SHP77 treated with DMSO at 0.1 percent for 48 hours (cell line): ENCODE measurements around the gene CYP2W1.
"Not testable (repeated sequence)": the region's sequence is repeated elsewhere in the genome, so short reads cannot be mapped to it uniquely, and the experiment has no call there.

Source experiments
- DNase-seq: peaks from one replicate; lab custom pipeline; 2025; lab: John Stamatoyannopoulos, UW

Gene CYP2W1, protein sequence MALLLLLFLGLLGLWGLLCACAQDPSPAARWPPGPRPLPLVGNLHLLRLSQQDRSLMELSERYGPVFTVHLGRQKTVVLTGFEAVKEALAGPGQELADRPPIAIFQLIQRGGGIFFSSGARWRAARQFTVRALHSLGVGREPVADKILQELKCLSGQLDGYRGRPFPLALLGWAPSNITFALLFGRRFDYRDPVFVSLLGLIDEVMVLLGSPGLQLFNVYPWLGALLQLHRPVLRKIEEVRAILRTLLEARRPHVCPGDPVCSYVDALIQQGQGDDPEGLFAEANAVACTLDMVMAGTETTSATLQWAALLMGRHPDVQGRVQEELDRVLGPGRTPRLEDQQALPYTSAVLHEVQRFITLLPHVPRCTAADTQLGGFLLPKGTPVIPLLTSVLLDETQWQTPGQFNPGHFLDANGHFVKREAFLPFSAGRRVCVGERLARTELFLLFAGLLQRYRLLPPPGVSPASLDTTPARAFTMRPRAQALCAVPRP

GRCh38 chr7:983004-983615, at the start of gene CYP2W1:
CYP2W1 (plus strand) TSS chr7:983181; CDS start chr7:983212, 31 bp downstream.
- DNase-seq = no peak

- no peak for DNase-seq
Measured at GRCh38 chr7:934469-935163, 48.4 kb upstream of the CYP2W1 start.

GRCh38 chr7:935164-935873, 47.7 kb upstream of the CYP2W1 start:
- no peak for DNase-seq

- no peak for DNase-seq
Measured at GRCh38 chr7:935874-936385, 47.1 kb upstream of the CYP2W1 start.

GRCh38 chr7:936386-937054, 46.5 kb upstream of the CYP2W1 start:
- DNase-seq = no peak

DNA sequence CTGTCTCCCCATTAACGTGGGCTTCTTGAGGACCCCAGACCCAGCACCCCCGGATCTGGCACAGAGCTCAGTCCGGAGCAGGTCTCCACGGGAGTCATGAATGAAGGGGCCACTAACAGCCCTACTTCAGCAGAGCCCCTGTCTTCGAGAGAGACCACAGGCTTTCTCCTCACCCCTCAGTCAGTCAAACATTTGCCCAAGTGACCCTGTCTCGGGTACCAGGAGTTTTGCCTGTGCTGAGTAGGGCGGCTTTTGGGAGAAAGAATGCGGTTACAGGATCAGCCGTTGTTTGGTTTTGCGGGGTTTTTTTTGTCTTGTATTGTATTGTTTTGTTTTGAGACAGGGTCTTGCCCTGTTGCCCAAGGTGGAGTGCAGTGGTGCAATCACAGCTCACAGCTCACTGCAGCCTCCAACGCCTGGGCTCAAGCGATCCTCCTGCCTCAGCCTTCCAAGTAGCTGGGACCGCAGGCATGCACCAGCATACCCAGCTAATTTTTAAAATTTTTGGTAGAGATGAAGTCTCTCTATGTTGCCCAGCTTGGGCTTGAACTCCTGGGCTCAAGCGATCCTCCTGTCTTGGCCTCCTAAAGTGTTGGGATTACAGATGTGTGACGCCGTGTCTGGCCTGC, 45.0 kb upstream of the CYP2W1 start:
- no peak for DNase-seq

DNA sequence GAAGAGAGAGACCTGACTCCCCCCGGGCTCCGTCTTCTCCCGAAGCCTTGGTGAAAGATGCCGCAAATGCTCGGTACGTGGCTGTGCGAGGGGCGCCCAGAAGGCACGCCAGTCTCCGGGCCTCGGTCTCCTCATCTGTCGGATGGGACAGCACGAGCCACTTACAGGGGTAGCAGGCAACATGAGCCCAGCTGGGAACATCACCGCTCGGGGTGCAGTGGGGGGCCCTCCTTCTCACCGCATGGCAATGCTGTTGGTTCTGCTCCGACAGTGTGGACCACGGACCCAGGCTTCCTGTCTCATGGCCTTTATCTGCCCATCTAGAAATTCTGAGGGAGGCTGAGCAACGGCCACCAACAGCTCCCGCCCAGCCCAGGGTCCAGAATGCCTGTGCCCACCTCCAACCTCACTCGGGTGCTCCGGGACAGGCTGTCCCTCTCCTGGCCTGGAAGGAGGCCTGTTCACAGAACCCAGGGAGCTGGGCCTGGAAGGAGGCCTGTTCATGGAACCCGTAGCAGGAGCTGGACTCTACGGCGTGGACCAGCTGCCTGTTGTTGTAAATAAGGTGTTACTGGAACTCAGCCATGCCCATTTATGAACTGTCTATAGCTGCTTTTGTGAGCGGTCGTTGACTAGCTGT, 44.3 kb upstream of the CYP2W1 start:
- no peak for DNase-seq

DNA sequence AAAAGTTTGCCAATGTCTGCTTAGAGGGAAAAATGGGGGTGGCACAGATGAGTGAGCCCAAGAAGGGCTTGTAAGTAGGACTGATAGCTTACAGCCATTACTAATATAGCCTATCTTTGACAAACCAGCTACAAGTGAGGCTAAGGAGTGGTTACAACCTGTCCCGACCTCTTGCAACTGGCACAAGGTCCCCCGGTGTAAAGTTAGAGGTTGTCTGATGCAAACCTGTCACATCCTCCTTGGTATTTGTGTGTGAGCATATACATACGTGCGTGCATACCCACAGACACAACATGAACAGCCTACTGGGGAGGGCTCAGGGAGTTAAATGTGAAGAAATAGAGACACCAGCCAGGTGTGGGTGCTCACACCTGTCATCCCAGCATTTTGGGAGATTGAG, 43.1 kb upstream of the CYP2W1 start:
- DNase-seq = no peak

DNA sequence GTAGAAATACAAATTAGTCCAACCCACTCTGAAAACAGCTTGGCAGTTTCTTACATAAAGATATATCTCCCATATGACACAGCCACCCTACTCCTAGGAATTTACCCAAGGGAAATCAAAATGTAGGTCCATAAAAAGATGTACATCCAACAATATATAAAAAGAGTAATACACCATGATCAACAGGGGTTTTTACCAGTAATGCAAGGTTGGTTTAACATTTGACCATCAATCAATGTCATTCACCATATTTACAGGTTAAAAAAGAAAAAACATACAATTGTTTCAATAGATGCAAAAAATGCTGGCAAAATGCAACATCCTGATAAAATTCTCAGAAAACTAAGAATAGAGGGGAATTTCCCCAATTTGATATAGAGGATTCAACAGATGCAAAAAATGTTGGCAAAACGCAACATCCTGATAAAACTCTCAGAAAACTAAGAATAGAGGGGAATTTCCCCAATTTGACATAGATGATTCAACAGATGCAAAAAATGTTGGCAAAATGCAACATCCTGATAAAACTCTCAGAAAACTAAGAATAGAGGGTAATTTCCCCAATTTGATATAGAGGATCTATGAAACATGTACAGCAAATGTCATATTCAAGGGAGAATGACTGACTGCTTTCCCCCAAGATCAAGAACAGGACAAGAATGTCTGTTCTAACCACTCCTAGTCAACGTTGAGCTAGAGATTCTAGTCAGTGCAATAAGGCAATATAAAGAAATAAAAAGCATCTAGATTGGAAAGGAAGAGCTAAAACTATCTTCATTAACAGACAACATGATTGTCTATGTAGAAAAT, 42.2 kb upstream of the CYP2W1 start:
- no peak for DNase-seq

DNA sequence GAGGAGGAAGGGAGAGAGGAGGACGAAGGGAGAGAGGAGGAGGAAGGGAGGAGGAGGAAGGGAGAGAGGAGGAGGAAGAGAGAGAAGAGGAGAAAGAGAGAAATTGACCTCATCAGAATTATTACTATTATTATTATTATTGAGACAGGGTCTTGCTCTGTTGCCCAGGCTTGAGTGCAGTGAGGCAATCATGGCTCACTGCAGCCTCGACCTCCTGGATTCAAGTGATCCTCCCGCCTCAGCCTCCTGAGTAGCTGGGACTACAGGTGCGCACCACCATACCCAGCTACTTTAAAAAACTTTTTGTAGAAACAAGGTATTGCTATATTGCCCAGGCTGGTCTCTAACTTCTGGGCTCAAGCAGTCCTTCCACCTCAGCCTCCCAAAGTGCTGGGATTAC, 39.2 kb upstream of the CYP2W1 start:
- DNase-seq = not testable (repeated sequence)

- no peak for DNase-seq
Measured at GRCh38 chr7:944744-945143, 38.2 kb upstream of the CYP2W1 start.

DNA sequence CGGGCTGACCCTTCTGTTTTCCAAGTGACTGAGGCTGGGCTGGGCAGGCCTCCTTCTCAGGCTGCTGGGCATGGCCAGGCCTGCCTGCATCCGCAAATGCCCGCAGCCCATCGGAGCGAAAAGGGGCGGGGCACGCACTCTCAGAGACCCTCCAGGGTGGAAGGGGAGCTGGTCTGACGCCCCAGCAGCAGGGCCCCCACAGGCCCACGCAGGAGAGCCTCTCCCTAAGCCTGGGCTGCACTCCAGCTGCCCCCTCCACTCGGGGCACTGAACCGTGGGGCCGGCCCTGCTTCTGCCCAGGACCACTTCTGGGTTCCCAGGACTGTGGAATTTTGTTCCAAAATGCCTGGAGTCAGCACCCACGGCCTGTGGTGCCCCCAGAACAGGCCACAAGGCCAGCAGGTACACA, 37.8 kb upstream of the CYP2W1 start:
- DNase-seq = no peak

DNA sequence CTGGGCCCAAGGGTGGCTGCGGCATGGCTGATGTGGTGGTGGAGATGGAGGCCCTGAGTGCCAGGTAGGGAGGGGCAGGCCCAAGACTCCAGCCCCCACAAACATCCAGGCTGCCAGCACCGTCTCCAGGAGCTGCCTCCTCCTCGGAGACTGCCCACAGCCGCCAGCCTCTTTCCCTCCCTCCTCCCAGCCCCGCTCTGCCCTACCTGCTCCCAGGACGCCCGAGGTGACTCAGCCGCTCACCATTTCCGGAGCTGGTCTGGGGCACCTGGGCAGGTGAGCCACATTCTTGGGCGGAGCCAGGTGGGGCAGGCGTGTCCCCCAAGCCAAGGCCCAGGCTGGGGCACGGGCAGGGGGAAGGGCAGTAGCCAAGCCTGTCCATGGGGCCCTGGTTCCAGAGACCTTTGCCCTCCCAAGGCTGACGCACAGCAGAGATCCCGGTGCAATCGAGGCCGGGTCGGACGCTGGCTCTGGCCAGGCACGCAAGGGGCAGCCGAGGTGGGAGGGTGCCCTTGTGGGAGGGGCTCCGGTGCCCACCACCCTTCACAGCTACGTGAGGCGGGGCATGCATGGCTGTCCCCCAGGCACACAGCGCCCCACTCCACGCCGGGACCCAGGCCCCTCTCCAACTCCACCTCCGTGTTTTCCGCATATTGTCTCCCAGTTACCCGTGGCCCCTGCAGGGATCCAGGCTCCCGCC, 37.3 kb upstream of the CYP2W1 start:
- no peak for DNase-seq

DNA sequence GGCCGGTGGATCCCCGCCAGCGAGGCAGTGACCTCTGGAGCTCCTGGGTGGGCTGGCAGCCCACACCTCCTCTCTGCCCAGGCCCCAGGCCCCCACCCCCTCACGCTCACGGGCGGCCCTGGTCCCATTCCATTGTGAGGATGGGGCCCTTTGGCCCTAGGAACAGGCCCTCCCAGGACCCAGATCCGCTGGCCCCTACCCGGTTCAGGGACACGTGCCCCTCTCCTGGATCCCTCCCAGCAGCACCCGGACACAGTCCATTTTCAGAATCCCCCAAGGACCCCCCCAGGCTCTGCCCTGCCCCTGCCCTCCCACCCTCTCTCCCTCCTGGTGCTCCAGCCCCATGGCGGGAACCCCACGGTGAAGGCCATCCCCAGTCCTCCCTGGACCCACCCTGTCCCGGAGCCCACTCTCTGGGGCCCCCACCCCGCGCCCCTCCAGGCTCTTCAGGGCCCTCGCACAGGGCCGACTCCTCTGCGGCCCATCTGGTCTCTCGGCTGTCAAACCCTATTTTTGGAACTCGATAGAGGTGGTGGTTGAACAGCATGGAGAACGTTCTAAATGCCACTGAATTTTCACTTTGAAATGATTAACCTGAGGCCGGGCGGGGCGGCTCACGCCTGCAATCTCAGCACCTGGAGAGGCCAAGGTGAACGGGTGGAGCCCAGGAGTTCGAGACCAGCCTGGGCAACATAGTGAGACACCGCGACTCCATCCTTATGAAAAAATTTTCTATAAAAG, 36.6 kb upstream of the CYP2W1 start:
- no peak for DNase-seq

GRCh38 chr7:947391-948210, 35.4 kb upstream of the CYP2W1 start:
- DNase-seq = no peak

- no peak for DNase-seq
Measured at GRCh38 chr7:949021-949934, 33.7 kb upstream of the CYP2W1 start.
